Heart right ventricle (tissue), 16 donors: ENCODE data around the gene MBD3L2B. TPM values are rescaled to one million over a fixed set of nuclear protein-coding genes. Genes with fewer than 3 reads are reported as not detected.

Experiments used
- ATAC-seq, 8 donors: fragments of 200-7000 bp; cut with Tn5 transposase; one replicate each; pipeline ENCODE4 v1.9.1; 2020; ENCODE audit warnings: mild to moderate bottlenecking in 8 of 8, moderate library complexity in 8 of 8, moderate number of reproducible peaks in 1 of 8
- DNase-seq, 2 donors: peaks; one replicate each; pipeline ENCODE4 v3.0.0-alpha.2; 2020
- H3K27ac ChIP-seq, 10 donors: fragments of 200-600 bp; sonication (generic) in 2 of 10; one replicate each; pipeline versions ENCODE4 v1.5.0 to v1.8.0; 2020 to 2022; ENCODE audit warnings: mild to moderate bottlenecking in 3 of 10
- H3K27me3 ChIP-seq, 7 donors: fragments of 200-600 bp; one replicate each; pipeline ENCODE4 v1.8.0; 2021 to 2022; ENCODE audit warnings: mild to moderate bottlenecking in 2 of 7
- H3K36me3 ChIP-seq, 9 donors: fragments of 200-600 bp; sonication (generic) in 1 of 9; one replicate each; pipeline versions ENCODE4 v1.5.0 to v1.8.0; 2020 to 2022; ENCODE audit warnings: mild to moderate bottlenecking in 2 of 9
- H3K4me1 ChIP-seq, 9 donors: fragments of 200-600 bp; sonication (generic) in 1 of 9; one replicate each; pipeline versions ENCODE4 v1.5.0 to v1.8.0; 2020 to 2022; ENCODE audit warnings: mild to moderate bottlenecking in 4 of 9
- H3K4me3 ChIP-seq, 10 donors: fragments of 200-600 bp; sonication (generic) in 2 of 10; one replicate each; pipeline versions ENCODE4 v1.5.0 to v1.8.0; 2020 to 2022; ENCODE audit warnings: mild to moderate bottlenecking in 7 of 10, moderate library complexity in 2 of 10
- H3K9me3 ChIP-seq, 11 donors: fragments of 200-600 bp in 10 of 11; sonication (generic) in 2 of 11; one replicate each; pipeline versions ENCODE4 v1.5.0 to v1.8.0; 2013 to 2022; ENCODE audit warnings: mild to moderate bottlenecking in 2 of 11, control low read depth in 1 of 11, moderate library complexity in 1 of 11
- CTCF ChIP-seq, 9 donors: fragments of 200-600 bp; sonication (generic) in 2 of 9; IDR thresholded peaks; one replicate each; pipeline versions ENCODE4 v1.5.0 to v1.8.0; 2021 to 2022; ENCODE audit warnings: antibody characterized with exemption in 9 of 9, mild to moderate bottlenecking in 5 of 9, moderate library complexity in 1 of 9
- WGBS, 2 donors: extraction: QIAGEN DNeasy Blood & Tissue Kit; methylation state at CpG; one replicate each; pipeline ENCODE4 v1.1.7; 2013; ENCODE audit warnings: inconsistent platforms in 1 of 2; 5-methylcytosine and 5-hydroxymethylcytosine counted together
- intact Hi-C, 10 donors: fragments of 100-400 bp; cut with DNase I; formaldehyde crosslinking; loops; one replicate each; pipeline versions ENCODE4 v1.11.1 to v1.14.2; 2022
- polyA plus RNA-seq, 2 donors: library from polyadenylated mRNA; stranded (reverse); fragments of 200-250 nt; gene quantifications; one replicate each; pipeline ENCODE4 v1.2.3, GENCODE V29; 2013
- total RNA-seq, 10 donors: library from RNA; stranded (reverse); fragmentation: NEBNext Ultra II Directional in 3 of 10; extraction: Animal tissue kit (Norgen Biotek cat#: 25700) in 3 of 10; gene quantifications; one replicate each; pipeline versions ENCODE4 v1.2.1 to v1.2.4, GENCODE V29; 2021 to 2023
- donor health status: Arrhythmogenic right ventricular cardiomyopathy.
- donor health status: ischemic (EF 13 %, LVEDD 7.1; RV severe dilation, severe dysfunction).
- donor health status: healthy with polysubstance abuse.
- donor health status: DM: no; HTN: yes; CAD: no.
- donor health status: DM: no; HTN: no; CAD: no.
- donor health status: ischemic (EF 25% LVEDD 6.9; RV normal size, moderate dysfunction).
- donor health status: ischemic (EF 25% LVEDD 5.7; RV mildly dilated, moderate dysfunction).
- donor health status: healthy.
- donor health status: DM: yes; HTN: yes; CAD: no.
- donor health status: Ischemic cardiomyopathy.
- donor health status: ischemic (EF 35%, LVEDD 5.7; RV mildly dilated, moderate dysfunction).
- donor health status: nonischemic (EF 11% LVEDD 7.7; RV severe dilation, severe dysfunction).
- donor health status: DM: yes; HTN: yes; CAD: no.
- donor health status: PGD.
- donor health status: ischemic (EF 29% LVEDD 5.4; RV normal size, mild dysfunction).
- donor health status: nonischemic (EF 23%, LVEDD 6.1; RV moderate dilation, normal function).

Gene MBD3L2B
- total and polyA plus RNA-seq, 12 donors: not detected

- 42 to 56% methylated on average over 3 of the region's 3 CpGs for WGBS, 2 donors
- no peaks in the 10 kb centered on the region for H3K4me1 ChIP-seq
- TF ChIP-seq CTCF (IDR thresholded peaks at IDR 0.05): no peak
- intact Hi-C loops: no loop called here
- H3K4me3 ChIP-seq: no peak overlapping the region
- DNase-seq: no peak
- peak in 1 of 8 donors; percentile 9 for ATAC-seq
- H3K9me3 ChIP-seq: peaks cover 0 to 36% (median 16%) of the 10 kb centered on the region in 11 donors
- no peak overlapping the region for H3K27ac ChIP-seq
- peaks cover 0 to 3% (median 0%) of the 10 kb centered on the region in 7 donors for H3K27me3 ChIP-seq
- H3K36me3 ChIP-seq: peaks cover 0 to 10% (median 0%) of the 10 kb centered on the region in 9 donors
Observed at GRCh38 chr19:6988257-6988656, 33.0 kb downstream of the MBD3L2B start.

- no peak for DNase-seq
Observed at GRCh38 chr19:6987850-6988249, 33.4 kb downstream of the MBD3L2B start.

GRCh38 chr19:6983448-6983847 lies 37.8 kb downstream of the MBD3L2B start:
- no peak for ATAC-seq
- H3K27ac ChIP-seq: no peak overlapping the region
- H3K4me1 ChIP-seq: no peaks in the 10 kb centered on the region
- intact Hi-C loops: no loop called here
- no peak for DNase-seq
- no peak overlapping the region for H3K4me3 ChIP-seq
- no peaks in the 10 kb centered on the region for H3K27me3 ChIP-seq
- peaks cover 0 to 48% (median 18%) of the 10 kb centered on the region in 11 donors for H3K9me3 ChIP-seq
- H3K36me3 ChIP-seq: peaks cover 0 to 10% (median 0%) of the 10 kb centered on the region in 9 donors
- TF ChIP-seq CTCF (IDR thresholded peaks at IDR 0.05): no peak

More at GRCh38 chr19:6987850-6988249, 33.4 kb downstream of the MBD3L2B start:
- H3K27me3 ChIP-seq: peaks cover 0 to 3% (median 0%) of the 10 kb centered on the region in 7 donors
- no peak overlapping the region for H3K27ac ChIP-seq
- H3K4me1 ChIP-seq: no peaks in the 10 kb centered on the region
- peaks cover 0 to 10% (median 0%) of the 10 kb centered on the region in 9 donors for H3K36me3 ChIP-seq
- WGBS, 2 donors: 50 to 55% methylated on average over 4 of the region's 4 CpGs
- intact Hi-C loops: no loop called here
- no peak overlapping the region for H3K4me3 ChIP-seq
- peaks cover 0 to 39% (median 16%) of the 10 kb centered on the region in 11 donors for H3K9me3 ChIP-seq
- ATAC-seq: peak in 1 of 8 donors; percentile 51
- no peak for TF ChIP-seq CTCF (IDR thresholded peaks at IDR 0.05)

DNA sequence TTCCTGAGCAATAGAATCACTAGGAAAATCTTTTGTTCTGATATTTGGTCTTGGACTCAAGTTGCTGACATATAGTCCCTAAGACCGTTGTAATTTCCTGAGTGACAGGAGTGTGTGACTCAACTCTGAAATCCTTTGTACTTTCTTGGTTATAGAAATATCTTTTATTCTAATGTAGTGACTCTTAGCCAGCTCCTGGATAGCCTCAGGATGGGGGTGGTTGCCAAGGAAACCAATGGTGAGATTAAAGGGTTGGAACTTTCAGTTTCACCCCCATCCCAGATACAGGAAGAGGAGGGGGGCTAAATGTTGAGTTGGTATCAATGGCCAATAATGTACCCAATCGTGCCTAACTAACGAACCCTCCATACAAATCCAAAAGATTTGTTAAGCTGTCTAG lies 41.8 kb downstream of the MBD3L2B start:
- Histone ChIP-seq H3K4me1 (no peaks in the 10 kb centered on the region), H3K27ac (no peak overlapping the region), H3K9me3 (peaks cover 0 to 47% (median 21%) of the 10 kb centered on the region in 11 donors), H3K27me3 (no peaks in the 10 kb centered on the region), H3K36me3 (peaks cover 0 to 2% (median 0%) of the 10 kb centered on the region in 9 donors), H3K4me3 (no peak overlapping the region)
- intact Hi-C loops: no loop called here
- DNase-seq: no peak
- ATAC-seq: no peak
- no peak for TF ChIP-seq CTCF (IDR thresholded peaks at IDR 0.05)
- WGBS, 2 donors: 65 to 76% methylated on average over 3 of the region's 3 CpGs
